ENCODE data around the gene POMGNT2.
"Not testable (repeated sequence)": the region's sequence is repeated elsewhere in the genome, so short reads cannot be mapped to it uniquely, and the experiment has no call there.

DNA sequence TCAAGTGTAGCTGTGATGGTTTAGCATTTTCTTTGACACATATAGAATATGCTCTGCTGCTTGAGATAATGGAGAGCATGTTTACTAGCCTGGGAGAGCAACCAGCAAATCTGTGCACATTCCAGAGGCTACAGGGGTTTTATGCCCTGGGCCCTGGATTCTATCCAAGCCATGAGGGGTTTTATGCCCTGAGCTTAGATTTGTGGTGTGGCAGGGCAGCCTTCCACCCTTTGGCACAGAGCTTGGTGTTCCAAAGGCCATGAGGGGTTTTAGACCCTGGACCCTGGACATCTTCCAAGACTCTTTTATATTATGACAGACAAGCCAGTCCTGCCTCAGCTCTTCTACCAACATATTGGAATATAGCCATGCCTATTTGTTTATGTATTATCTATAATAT is 60.8 kb downstream of the POMGNT2 start:
- TF ChIP-seq CTCF (conservative IDR thresholded peaks at IDR 0.05); ZFX (IDR thresholded peaks at IDR 0.05): not testable (repeated sequence)
